MM.1S (cell line): ENCODE data around the gene SLC25A11.
A peak's percentile ranks its signal among the peaks of the same experiment; 100 is the strongest.

ENCODE experiments used
- DNase-seq: peaks from one replicate; pipeline ENCODE4 v3.0.0-alpha.2; 2015
- H2AFZ ChIP-seq: fragments of 300-600 bp; sonication (generic); 2 replicates; pipeline ENCODE4 v1.6.0; 2016; ENCODE audit warnings: antibody characterized with exemption, low read length
- H3F3A ChIP-seq: fragments of 300-600 bp; sonication (generic); 2 replicates; pipeline ENCODE4 v1.6.1; 2016; ENCODE audit warnings: mild to moderate bottlenecking, antibody characterized with exemption, low read length, moderate library complexity, mixed read lengths; ENCODE audit not compliant: insufficient read depth
- H3K27ac ChIP-seq: fragments of 300-600 bp; sonication (generic); 2 replicates; pipeline ENCODE4 v1.5.1; 2016; ENCODE audit warnings: mild to moderate bottlenecking, low read length
- H3K27me3 ChIP-seq: fragments of 300-600 bp; sonication (generic); replicated peaks from 2 replicates; pipeline ENCODE4 v1.6.0; 2016; ENCODE audit warnings: low read length; ENCODE audit not compliant: insufficient read depth
- H3K36me3 ChIP-seq: fragments of 300-600 bp; sonication (generic); replicated peaks from 2 replicates; pipeline ENCODE4 v1.6.1; 2016; ENCODE audit warnings: mild to moderate bottlenecking, low read length, mixed read lengths; ENCODE audit not compliant: insufficient read depth
- H3K4me1 ChIP-seq: fragments of 300-600 bp; sonication (generic); 2 replicates; pipeline ENCODE4 v1.6.1; 2016; ENCODE audit warnings: low read length, mixed read lengths
- H3K4me2 ChIP-seq: fragments of 300-600 bp; sonication (generic); 2 replicates; pipeline ENCODE4 v1.6.0; 2016; ENCODE audit warnings: low read depth, low read length
- H3K4me3 ChIP-seq: fragments of 300-600 bp; sonication (generic); 2 replicates; pipeline ENCODE4 v1.5.1; 2016; ENCODE audit warnings: low read length, mixed read lengths
- H3K79me2 ChIP-seq: fragments of 300-600 bp; sonication (generic); 2 replicates; pipeline ENCODE4 v1.6.1; 2016; ENCODE audit warnings: mixed run types, low read length, mixed read lengths
- H3K9ac ChIP-seq: fragments of 300-600 bp; sonication (generic); 2 replicates; pipeline ENCODE4 v1.6.1; 2016; ENCODE audit warnings: low read length, mixed read lengths
- H3K9me2 ChIP-seq: fragments of 300-600 bp; sonication (generic); replicated peaks from 2 replicates; pipeline ENCODE4 v1.6.1; 2016; ENCODE audit warnings: mild to moderate bottlenecking, low read length, mixed read lengths; ENCODE audit not compliant: insufficient read depth
- H3K9me3 ChIP-seq: fragments of 300-600 bp; sonication (generic); replicated peaks from 2 replicates; pipeline ENCODE4 v1.6.1; 2016; ENCODE audit warnings: mild to moderate bottlenecking, low read length, mixed read lengths; ENCODE audit not compliant: insufficient read depth
- H4K20me1 ChIP-seq: fragments of 300-600 bp; sonication (generic); 2 replicates; pipeline ENCODE4 v1.6.1; 2016; ENCODE audit warnings: mild to moderate bottlenecking, low read length, moderate library complexity, mixed read lengths; ENCODE audit not compliant: insufficient read depth
- CTCF ChIP-seq: fragments of 300-600 bp; sonication (generic); IDR thresholded peaks from 2 replicates; pipeline ENCODE4 v1.5.1; 2016; ENCODE audit warnings: antibody characterized with exemption, low read length, mixed read lengths
- EZH2 ChIP-seq: fragments of 300-600 bp; sonication (generic); optimal IDR thresholded peaks from 2 replicates; pipeline ENCODE3; 2017; ENCODE audit warnings: low read depth, mild to moderate bottlenecking, antibody characterized with exemption, low read length, mixed read lengths
- EZH2phosphoT487 ChIP-seq: fragments of 300-600 bp; sonication (generic); IDR thresholded peaks from 2 replicates; pipeline ENCODE4 v1.6.1; 2018; ENCODE audit warnings: antibody characterized with exemption, low read length

SLC25A11 gene

GRCh38 chr17:4946312-4946976 lies 6.6 kb upstream of the SLC25A11 start:
- peak overlapping the region; percentile 54 for H3K27ac ChIP-seq
- H3K9ac ChIP-seq = peak overlapping the region; percentile 99
- H3K4me3 ChIP-seq = peak overlapping the region; percentile 99
- H3K4me1 ChIP-seq = peaks cover 46% of the 10 kb centered on the region
- H3K79me2 ChIP-seq = peaks cover 74% of the 10 kb centered on the region
- no peaks in the 10 kb centered on the region for H3K27me3 ChIP-seq
- H3K36me3 ChIP-seq = no peaks in the 10 kb centered on the region
- no peaks in the 10 kb centered on the region for H3K9me2 ChIP-seq
- TF ChIP-seq CTCF (no peak), EZH2phosphoT487 (no peak), EZH2 (no peak)
- no peak for DNase-seq
- H2AFZ ChIP-seq = no peak overlapping the region
- H3K4me2 ChIP-seq = peak overlapping the region; percentile 95
- peaks cover 28% of the 10 kb centered on the region for H4K20me1 ChIP-seq
- peaks cover 75% of the 10 kb centered on the region for H3F3A ChIP-seq
- H3K9me3 ChIP-seq = no peaks in the 10 kb centered on the region

GRCh38 chr17:4945944-4946280 lies 6.1 kb upstream of the SLC25A11 start:
- no peaks in the 10 kb centered on the region for H3K27me3 ChIP-seq
- H3K9ac ChIP-seq = peak overlapping the region; percentile 99; the same call in 1 of the 2 replicates
- peak overlapping the region; percentile 55; the same call in 1 of the 2 replicates for H3K27ac ChIP-seq
- H3K36me3 ChIP-seq = no peaks in the 10 kb centered on the region
- no peak overlapping the region for H2AFZ ChIP-seq
- peaks cover 41% of the 10 kb centered on the region for H3K4me1 ChIP-seq
- TF ChIP-seq CTCF = no peak
- no peaks in the 10 kb centered on the region for H3K9me3 ChIP-seq
- peaks cover 28% of the 10 kb centered on the region for H4K20me1 ChIP-seq
- H3K4me2 ChIP-seq = peak overlapping the region; percentile 95
- H3F3A ChIP-seq = peaks cover 78% of the 10 kb centered on the region
- H3K4me3 ChIP-seq = peak overlapping the region; percentile 99
- no peaks in the 10 kb centered on the region for H3K9me2 ChIP-seq
- H3K79me2 ChIP-seq = peaks cover 80% of the 10 kb centered on the region
- DNase-seq = no peak

- TF ChIP-seq CTCF (no peak), EZH2phosphoT487 (no peak)
Measured at GRCh38 chr17:4945176-4945943, 5.5 kb upstream of the SLC25A11 start.

More at GRCh38 chr17:4945176-4945943, 5.5 kb upstream of the SLC25A11 start:
- H3K4me1 ChIP-seq = peaks cover 35% of the 10 kb centered on the region
- peaks cover 28% of the 10 kb centered on the region for H4K20me1 ChIP-seq
- no peaks in the 10 kb centered on the region for H3K36me3 ChIP-seq
- no peak overlapping the region; the same call in 1 of the 2 replicates for H3K9ac ChIP-seq
- H3F3A ChIP-seq = peaks cover 81% of the 10 kb centered on the region
- peak overlapping the region; percentile 55; the same call in 1 of the 2 replicates for H3K27ac ChIP-seq
- no peak overlapping the region for H2AFZ ChIP-seq
- H3K4me3 ChIP-seq = no peak overlapping the region
- no peaks in the 10 kb centered on the region for H3K9me3 ChIP-seq
- H3K79me2 ChIP-seq = peaks cover 83% of the 10 kb centered on the region
- peak; percentile 61 for DNase-seq
- no peaks in the 10 kb centered on the region for H3K27me3 ChIP-seq
- peak overlapping the region; percentile 95 for H3K4me2 ChIP-seq
- no peaks in the 10 kb centered on the region for H3K9me2 ChIP-seq
